K562 (cell line): Measurements from ENCODE around the gene SPATA3.

Experiments used
- ARHGAP35 ChIP-seq: fragments of 450-650 bp; IDR thresholded peaks from 2 replicates; pipeline ENCODE4 v1.6.1; 2018; ENCODE audit not compliant: partially characterized antibody
- HCFC1 ChIP-seq: IDR thresholded peaks from 2 replicates; pipeline ENCODE4 v1.6.1; 2012; ENCODE audit warnings: low read depth, low read length, improper control_type of control experiment
- LEF1 ChIP-seq: fragments of 450-650 bp; IDR thresholded peaks from 2 replicates; pipeline ENCODE4 v1.6.1; 2016; ENCODE audit warnings: mild to moderate bottlenecking
- MAFK ChIP-seq: IDR thresholded peaks from 2 replicates; pipeline ENCODE4 v1.6.1; 2011; ENCODE audit warnings: low read length, improper control_type of control experiment
- PHF8 ChIP-seq: fragments of 200-600 bp; sonication (generic); IDR thresholded peaks from 2 replicates; pipeline ENCODE4 v1.6.1; 2012; ENCODE audit warnings: mixed run types, mild to moderate bottlenecking, inconsistent platforms, low read length, moderate library complexity, borderline replicate concordance
- POLR2A ChIP-seq: fragments of 450-650 bp; conservative IDR thresholded peaks from 2 replicates; pipeline ENCODE4 v1.6.1; 2016
- SMARCB1 ChIP-seq: IDR thresholded peaks from 2 replicates; pipeline ENCODE4 v1.6.1; 2011; ENCODE audit warnings: improper control_type of control experiment, low read depth; ENCODE audit not compliant: insufficient read length
- TF ChIP-seq, protein P1 (sequence below), 3 experiments: IDR thresholded peaks in 2 of 3; conservative IDR thresholded peaks in 1 of 3; 2 replicates each; pipeline ENCODE4 v1.5.1; 2011 to 2012; ENCODE audit warnings: low read length in 3 of 3, mild to moderate bottlenecking in 3 of 3, control low read depth in 2 of 3, improper control_type of control experiment in 1 of 3, inconsistent platforms in 1 of 3, low read depth in 1 of 3, mixed read lengths in 1 of 3, moderate library complexity in 1 of 3; ENCODE audit not compliant: insufficient read depth in 2 of 3

DNA sequence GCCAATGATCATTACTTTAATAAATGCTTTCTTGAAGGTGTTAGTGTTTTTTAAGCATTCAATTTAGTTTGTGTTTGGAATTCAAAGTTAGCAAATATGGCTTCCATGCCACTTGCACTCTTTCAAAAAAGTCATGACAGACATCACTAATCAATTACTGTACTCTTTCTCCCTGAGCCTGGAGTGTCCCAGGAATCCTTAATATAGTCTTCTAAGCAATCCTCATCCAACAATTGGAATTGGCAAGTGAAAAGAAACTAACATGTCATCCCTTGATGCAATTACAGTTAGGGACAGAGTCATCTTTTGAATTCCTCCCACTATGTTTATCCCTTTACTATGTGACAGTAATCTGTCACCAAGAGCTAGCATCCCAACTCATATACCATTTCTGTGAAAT is 41.2 kb upstream of the SPATA3 start:
- no peak for TF ChIP-seq PHF8
- no peak for TF ChIP-seq HCFC1
- TF ChIP-seq, protein P1, sequence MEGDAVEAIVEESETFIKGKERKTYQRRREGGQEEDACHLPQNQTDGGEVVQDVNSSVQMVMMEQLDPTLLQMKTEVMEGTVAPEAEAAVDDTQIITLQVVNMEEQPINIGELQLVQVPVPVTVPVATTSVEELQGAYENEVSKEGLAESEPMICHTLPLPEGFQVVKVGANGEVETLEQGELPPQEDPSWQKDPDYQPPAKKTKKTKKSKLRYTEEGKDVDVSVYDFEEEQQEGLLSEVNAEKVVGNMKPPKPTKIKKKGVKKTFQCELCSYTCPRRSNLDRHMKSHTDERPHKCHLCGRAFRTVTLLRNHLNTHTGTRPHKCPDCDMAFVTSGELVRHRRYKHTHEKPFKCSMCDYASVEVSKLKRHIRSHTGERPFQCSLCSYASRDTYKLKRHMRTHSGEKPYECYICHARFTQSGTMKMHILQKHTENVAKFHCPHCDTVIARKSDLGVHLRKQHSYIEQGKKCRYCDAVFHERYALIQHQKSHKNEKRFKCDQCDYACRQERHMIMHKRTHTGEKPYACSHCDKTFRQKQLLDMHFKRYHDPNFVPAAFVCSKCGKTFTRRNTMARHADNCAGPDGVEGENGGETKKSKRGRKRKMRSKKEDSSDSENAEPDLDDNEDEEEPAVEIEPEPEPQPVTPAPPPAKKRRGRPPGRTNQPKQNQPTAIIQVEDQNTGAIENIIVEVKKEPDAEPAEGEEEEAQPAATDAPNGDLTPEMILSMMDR (IDR thresholded peaks at IDR 0.05 in 2 of 3, conservative IDR thresholded peaks at IDR 0.05 in 1 of 3; ENCODE audit: insufficient read depth in 2 of 3, low read depth in 1 of 3, low read length in 3 of 3), result no peak
- TF ChIP-seq POLR2A, result no peak
- TF ChIP-seq SMARCB1, result no peak
- TF ChIP-seq ARHGAP35, result no peak
- no peak for TF ChIP-seq LEF1
- TF ChIP-seq MAFK, result no peak
